H1 (cell line): ENCODE data around the gene DHRS12. TPM values are rescaled to one million over a fixed set of nuclear protein-coding genes. Genes with fewer than 3 reads are reported as not detected.

Experiments
- CTCF ChIA-PET: fragments of 300-600 bp; sonication (Branson Sonifier 250); formaldehyde crosslinking; loops from one replicate; lab custom pipeline; 2021; ENCODE audit not compliant: partially characterized antibody; lab: Charles Lee
- POLR2A ChIA-PET: fragments of 300-600 bp; sonication (Branson Sonifier 250); formaldehyde crosslinking; loops from one replicate; lab custom pipeline; 2021; ENCODE audit warnings: inconsistent platforms; ENCODE audit not compliant: partially characterized antibody; lab: Charles Lee
- DNase-seq, 2 experiments: peaks; one replicate each; pipeline versions ENCODE4 v3.0.0 to v3.0.0-alpha.2; 2010 to 2022; ENCODE audit warnings: low spot score in 2 of 2, low read depth in 1 of 2, mixed read lengths in 1 of 2
- FAIRE-seq: peaks from 2 replicates; lab custom pipeline; 2011; peaks lifted over from hg19 to GRCh38; lab: Jason Lieb, UNC
- H2AFZ ChIP-seq: 2 replicates; pipeline ENCODE4 v1.8.1; 2012; ENCODE audit warnings: low read length, inconsistent platforms
- H2AK5ac ChIP-seq: 2 replicates; pipeline ENCODE4 v1.6.1; 2013; ENCODE audit warnings: low read depth, low read length
- H2BK120ac ChIP-seq: replicated peaks from 2 replicates; pipeline ENCODE3; 2013; ENCODE audit warnings: low read depth, low read length, inconsistent platforms
- H2BK12ac ChIP-seq: 2 replicates; pipeline ENCODE4 v1.6.1; 2013; ENCODE audit warnings: low read depth, low read length
- H2BK15ac ChIP-seq: 2 replicates; pipeline ENCODE4 v1.6.1; 2013; ENCODE audit warnings: low read length
- H2BK20ac ChIP-seq: 2 replicates; pipeline ENCODE4 v1.6.1; 2013; ENCODE audit warnings: low read length
- H2BK5ac ChIP-seq: 2 replicates; pipeline ENCODE4 v1.6.1; 2013; ENCODE audit warnings: low read depth, low read length
- H3K14ac ChIP-seq: 2 replicates; pipeline ENCODE4 v1.6.1; 2013; ENCODE audit warnings: inconsistent platforms; ENCODE audit not compliant: insufficient read length
- H3K18ac ChIP-seq: 2 replicates; pipeline ENCODE4 v1.6.1; 2013; ENCODE audit warnings: low read length; ENCODE audit errors: extremely low read depth
- H3K23ac ChIP-seq: 2 replicates; pipeline ENCODE4 v1.6.1; 2013; ENCODE audit warnings: inconsistent platforms; ENCODE audit not compliant: insufficient read length
- H3K23me2 ChIP-seq: 2 replicates; pipeline ENCODE4 v1.6.1; 2013; ENCODE audit warnings: low read depth, low read length
- H3K27ac ChIP-seq: 2 replicates; pipeline ENCODE4 v1.6.1; 2011; ENCODE audit warnings: low read depth, low read length, inconsistent platforms
- H3K27me3 ChIP-seq, 4 experiments: replicated peaks in 1 of 4; 1 replicate in 1 of 4; 2 replicates in 3 of 4; pipeline versions ENCODE4 v1.6.1 to v1.8.1; 2011 to 2013; ENCODE audit warnings: low read length in 3 of 4, mild to moderate bottlenecking in 3 of 4, inconsistent platforms in 2 of 4, mixed read lengths in 2 of 4, moderate library complexity in 1 of 4; ENCODE audit not compliant: control insufficient read depth in 3 of 4, insufficient read depth in 3 of 4; ENCODE audit errors: extremely low read depth in 1 of 4
- H3K36me3 ChIP-seq, 4 experiments: 2 replicates each; pipeline versions ENCODE4 v1.6.1 to v1.8.1; 2011 to 2013; ENCODE audit warnings: mild to moderate bottlenecking in 4 of 4, low read length in 3 of 4, moderate library complexity in 2 of 4, control low read depth in 1 of 4, inconsistent platforms in 1 of 4; ENCODE audit not compliant: insufficient read depth in 4 of 4, control insufficient read depth in 2 of 4
- H3K4ac ChIP-seq: replicated peaks from 2 replicates; pipeline ENCODE3; 2013; ENCODE audit warnings: low read length, low read depth, mixed read lengths, inconsistent platforms; ENCODE audit not compliant: insufficient read length
- H3K4me1 ChIP-seq, 4 experiments: replicated peaks in 1 of 4; 1 replicate in 1 of 4; 2 replicates in 3 of 4; pipeline versions ENCODE4 v1.6.1 to v1.8.1; 2011 to 2013; ENCODE audit warnings: low read length in 3 of 4, inconsistent platforms in 2 of 4, mixed read lengths in 1 of 4; ENCODE audit not compliant: insufficient read depth in 4 of 4, control insufficient read depth in 3 of 4
- H3K4me2 ChIP-seq, 2 experiments: 2 replicates each; pipeline versions ENCODE4 v1.6.1 to v1.8.1; 2011 to 2013; ENCODE audit warnings: low read depth in 2 of 2, low read length in 2 of 2, control low read depth in 1 of 2, inconsistent platforms in 1 of 2, mild to moderate bottlenecking in 1 of 2; ENCODE audit not compliant: insufficient read depth in 1 of 2
- H3K4me3 ChIP-seq, 4 experiments: fragments of 200-600, 300-600 bp in 1 of 4; sonication (generic), shearing (Covaris generic), sonication (Bioruptor Twin) in 1 of 4; 2 replicates each; pipeline versions ENCODE4 v1.5.1 to v1.8.1; 2011 to 2016; ENCODE audit warnings: low read length in 4 of 4, low read depth in 3 of 4, control low read depth in 2 of 4, inconsistent platforms in 2 of 4, mild to moderate bottlenecking in 2 of 4, mixed read lengths in 1 of 4, moderate library complexity in 1 of 4; ENCODE audit not compliant: insufficient read depth in 2 of 4; ENCODE audit errors: extremely low read depth in 1 of 4
- H3K56ac ChIP-seq: replicated peaks from 2 replicates; pipeline ENCODE3; 2013; ENCODE audit warnings: low read depth, mild to moderate bottlenecking, mixed read lengths, low read length, inconsistent platforms; ENCODE audit not compliant: insufficient read length
- H3K79me1 ChIP-seq: 2 replicates; pipeline ENCODE4 v1.6.1; 2013; ENCODE audit warnings: low read depth, low read length, control low read depth
- H3K79me2 ChIP-seq, 2 experiments: 2 replicates each; pipeline versions ENCODE4 v1.6.1 to v1.8.1; 2012 to 2013; ENCODE audit warnings: low read length in 2 of 2, mild to moderate bottlenecking in 2 of 2, inconsistent platforms in 1 of 2; ENCODE audit not compliant: insufficient read depth in 2 of 2, control insufficient read depth in 1 of 2
- H3K9ac ChIP-seq, 4 experiments: replicated peaks in 1 of 4; 1 replicate in 1 of 4; 2 replicates in 3 of 4; pipeline versions ENCODE4 v1.6.1 to v1.8.1; 2011 to 2013; ENCODE audit warnings: low read depth in 3 of 4, low read length in 3 of 4, control low read depth in 2 of 4, mild to moderate bottlenecking in 2 of 4, moderate library complexity in 2 of 4, inconsistent platforms in 1 of 4; ENCODE audit errors: extremely low read depth in 1 of 4
- H3K9me3 ChIP-seq, 2 experiments: 2 replicates each; pipeline versions ENCODE4 v1.6.1 to v1.8.1; 2012 to 2013; ENCODE audit warnings: mild to moderate bottlenecking in 2 of 2, moderate library complexity in 2 of 2, control low read depth in 1 of 2, inconsistent platforms in 1 of 2, low read depth in 1 of 2, low read length in 1 of 2, mixed read lengths in 1 of 2; ENCODE audit not compliant: insufficient read depth in 2 of 2
- H4K20me1 ChIP-seq, 2 experiments: replicated peaks in 1 of 2; 2 replicates each; pipeline versions ENCODE3 to v1.8.1; 2011 to 2013; ENCODE audit warnings: inconsistent platforms in 2 of 2, low read length in 2 of 2, mild to moderate bottlenecking in 1 of 2; ENCODE audit not compliant: insufficient read depth in 2 of 2, control insufficient read depth in 1 of 2
- H4K5ac ChIP-seq: 2 replicates; pipeline ENCODE4 v1.6.1; 2013; ENCODE audit warnings: low read length, low read depth, mixed read lengths, inconsistent platforms; ENCODE audit not compliant: insufficient read length
- H4K8ac ChIP-seq: 2 replicates; pipeline ENCODE4 v1.8.0; 2013; ENCODE audit warnings: mild to moderate bottlenecking, moderate library complexity, low read length, inconsistent platforms; ENCODE audit not compliant: insufficient read depth; ENCODE audit errors: extremely low read depth
- H4K91ac ChIP-seq: replicated peaks from 2 replicates; pipeline ENCODE3; 2013; ENCODE audit warnings: low read length, mixed read lengths, inconsistent platforms; ENCODE audit not compliant: insufficient read length
- EGR1 ChIP-seq: IDR thresholded peaks from 2 replicates; pipeline ENCODE4 v1.6.1; 2011; ENCODE audit warnings: low read depth, low read length, borderline replicate concordance
- EP300 ChIP-seq, 2 experiments: IDR thresholded peaks; 1 replicate in 1 of 2; 2 replicates in 1 of 2; pipeline ENCODE4 v1.6.1; 2011 to 2012; ENCODE audit warnings: low read depth in 2 of 2, low read length in 2 of 2, mild to moderate bottlenecking in 2 of 2, borderline replicate concordance in 1 of 2, inconsistent platforms in 1 of 2, moderate library complexity in 1 of 2
- POU5F1 ChIP-seq: IDR thresholded peaks from 2 replicates; pipeline ENCODE4 v1.6.1; 2011; ENCODE audit warnings: low read depth, mild to moderate bottlenecking, low read length, moderate library complexity
- TBP ChIP-seq: IDR thresholded peaks from 2 replicates; pipeline ENCODE4 v1.6.1; 2011; ENCODE audit warnings: low read depth, low read length, improper control_type of control experiment
- WGBS, 2 experiments: shearing (Covaris generic) in 1 of 2; methylation state at CpG; one replicate each; pipeline versions ENCODE4 v1.1.6 to v1.1.7; 2013 to 2015; ENCODE audit warnings: low lambda C conversion rate in 2 of 2, mixed read lengths in 2 of 2, inconsistent platforms in 1 of 2, low coverage in 1 of 2, missing lambda C conversion rate in 1 of 2; ENCODE audit not compliant: insufficient replicate concordance in 2 of 2, insufficient coverage in 1 of 2, insufficient read length in 1 of 2; ENCODE audit errors: extremely low coverage in 1 of 2, missing lambda C conversion rate in 1 of 2; 5-methylcytosine and 5-hydroxymethylcytosine counted together
- polyA plus RNA-seq, 7 experiments: library from polyadenylated mRNA; depleted of rRNA in 3 of 7; stranded (reverse) in 5 of 7; unstranded in 2 of 7; fragments of >200 nt in 5 of 7; fragments of 200-250 nt in 2 of 7; gene quantifications; 1 replicate in 5 of 7; 2 replicates in 1 of 7; 4 replicates in 1 of 7; pipeline versions ENCODE4 v1.2.1 to v1.2.3, GENCODE V29; 2011 to 2013; ENCODE audit warnings: missing spikeins in 2 of 7, mixed read lengths in 2 of 7
- total RNA-seq: library from RNA; stranded (reverse); fragmentation: NEBNext Ultra II Directional; extraction: Animal tissue kit (Norgen Biotek cat#: 25700); gene quantifications from 2 replicates; pipeline ENCODE4 v1.2.1, GENCODE V29; 2021

The DHRS12 gene
- total and polyA plus RNA-seq, 2 of the 8 experiments (the other 6 are each of a cell fraction or from before 2014, with no cell fraction given): 8.7 TPM

- no peak overlapping the region for H2BK12ac ChIP-seq
- no peak for DNase-seq
- WGBS, 2 experiments: 94% methylated on average over 4 of the region's 4 CpGs; no CpG with 5 or more reads in 1 of the 2 experiments
- POLR2A ChIA-PET: no interaction called here
- TF ChIP-seq EP300 (IDR thresholded peaks at IDR 0.05; ENCODE audit: borderline replicate concordance in 1 of 2, low read depth in 2 of 2, low read length in 2 of 2) (no peak), POU5F1 (no peak), TBP (no peak), EGR1 (no peak)
- TF ChIP-seq, all 59 proteins: peak for 0
- Histone ChIP-seq H3K79me1 (no peaks in the 10 kb centered on the region; the same call in 1 of the 2 replicates), H2BK120ac (no peak overlapping the region), H2AFZ (no peak overlapping the region), H3K36me3 (peaks cover 0 to 16% (median 4%) of the 10 kb centered on the region in 4 experiments; a peak in 6 of 8 replicates), H4K91ac (no peak overlapping the region), H3K4ac (no peak overlapping the region), H3K4me1 (peaks cover 7 to 10% (median 9%) of the 10 kb centered on the region in 4 experiments), H2BK20ac (no peak overlapping the region), H2AK5ac (no peak overlapping the region), H3K27ac (no peak overlapping the region), H2BK5ac (no peak overlapping the region; the same call in 1 of the 2 replicates), H4K20me1 (peaks cover 0 to 3% of the 10 kb centered on the region in 2 experiments), H3K9ac (no peak overlapping the region), H3K23me2 (no peaks in the 10 kb centered on the region), H4K5ac (no peak overlapping the region), H3K9me3 (no peaks in the 10 kb centered on the region), H3K23ac (no peak overlapping the region), H3K27me3 (no peaks in the 10 kb centered on the region), H2BK15ac (no peak overlapping the region), H3K4me2 (no peak overlapping the region), H3K4me3 (no peak overlapping the region), H3K18ac (no peak overlapping the region), H3K14ac (no peak overlapping the region), H3K79me2 (no peaks in the 10 kb centered on the region), H4K8ac (no peak overlapping the region), H3K56ac (no peak overlapping the region)
- CTCF ChIA-PET: interaction anchor here (1.1 to 1.7 kb wide), 5 partner anchors 8 to 330 kb away, joined by 4 to 6 read pairs (median 4); partner anchors contain the start of gene TMEM272
- FAIRE-seq: no peak
These were observed 38.8 kb downstream of the DHRS12 start for GRCh38 chr13:51765142-51765515.
